ENCODE data around the gene CACNA1C. TPM values are rescaled to one million over a fixed set of nuclear protein-coding genes. Genes with fewer than 3 reads are reported as not detected.

Gene CACNA1C
- total and polyA plus RNA-seq, 2 donors (not counting 1 experiment from before 2014, with no cell fraction given) = 7.6 to 11.4 TPM

DNA sequence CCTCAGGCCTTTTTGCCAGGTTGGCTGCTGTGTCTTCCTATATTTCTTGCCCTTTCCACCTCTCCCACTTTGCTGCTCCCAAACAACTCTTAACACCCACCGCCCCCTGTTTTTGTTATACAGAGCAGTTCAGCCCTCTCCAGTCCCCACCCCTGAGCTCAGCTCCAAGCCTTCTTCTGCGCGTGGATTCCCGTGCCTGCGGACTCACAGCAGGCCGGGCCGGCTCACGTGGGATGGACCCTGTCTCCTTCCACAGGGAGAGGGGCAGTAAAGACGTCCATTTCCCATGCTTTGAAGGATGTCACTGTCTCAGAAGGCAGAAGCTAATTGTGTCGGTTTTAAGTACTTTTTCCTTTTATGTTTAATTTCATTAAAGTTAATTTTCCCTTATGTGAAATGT, 139.4 kb downstream of the CACNA1C start:
- no peak for DNase-seq (ENCODE audit: low read depth in 2 of 2)
- H3K27ac ChIP-seq (ENCODE audit: insufficient read depth, low read length) = no peak overlapping the region
- no peaks in the 10 kb centered on the region for H3K79me2 ChIP-seq (ENCODE audit: control insufficient read depth, insufficient read depth, low read length)
- H3K4me3 ChIP-seq (replicated peaks in 1 of 4; ENCODE audit: control extremely low read depth in 1 of 4, insufficient read depth in 1 of 4, low read depth in 3 of 4, low read length in 4 of 4) = no peak overlapping the region
- peaks cover 1% of the 10 kb centered on the region for H3K36me3 ChIP-seq (ENCODE audit: control insufficient read depth, insufficient read depth, low read length)
- no peak overlapping the region for H3K9ac ChIP-seq (ENCODE audit: insufficient read depth, low read length)
- no peaks in the 10 kb centered on the region for H4K20me1 ChIP-seq (ENCODE audit: control insufficient read depth, extremely low read depth, insufficient read depth, low read length)
- no peak overlapping the region for H2AFZ ChIP-seq (ENCODE audit: low read length)
- H3K4me2 ChIP-seq (ENCODE audit: extremely low read depth, insufficient read depth, low read length) = no peak overlapping the region
- H3K4me1 ChIP-seq (ENCODE audit: control insufficient read depth, extremely low read depth, insufficient read depth, low read length) = no peaks in the 10 kb centered on the region
- TF ChIP-seq, protein P1, sequence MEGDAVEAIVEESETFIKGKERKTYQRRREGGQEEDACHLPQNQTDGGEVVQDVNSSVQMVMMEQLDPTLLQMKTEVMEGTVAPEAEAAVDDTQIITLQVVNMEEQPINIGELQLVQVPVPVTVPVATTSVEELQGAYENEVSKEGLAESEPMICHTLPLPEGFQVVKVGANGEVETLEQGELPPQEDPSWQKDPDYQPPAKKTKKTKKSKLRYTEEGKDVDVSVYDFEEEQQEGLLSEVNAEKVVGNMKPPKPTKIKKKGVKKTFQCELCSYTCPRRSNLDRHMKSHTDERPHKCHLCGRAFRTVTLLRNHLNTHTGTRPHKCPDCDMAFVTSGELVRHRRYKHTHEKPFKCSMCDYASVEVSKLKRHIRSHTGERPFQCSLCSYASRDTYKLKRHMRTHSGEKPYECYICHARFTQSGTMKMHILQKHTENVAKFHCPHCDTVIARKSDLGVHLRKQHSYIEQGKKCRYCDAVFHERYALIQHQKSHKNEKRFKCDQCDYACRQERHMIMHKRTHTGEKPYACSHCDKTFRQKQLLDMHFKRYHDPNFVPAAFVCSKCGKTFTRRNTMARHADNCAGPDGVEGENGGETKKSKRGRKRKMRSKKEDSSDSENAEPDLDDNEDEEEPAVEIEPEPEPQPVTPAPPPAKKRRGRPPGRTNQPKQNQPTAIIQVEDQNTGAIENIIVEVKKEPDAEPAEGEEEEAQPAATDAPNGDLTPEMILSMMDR (conservative IDR thresholded peaks at IDR 0.05 in 1 of 2, IDR thresholded peaks at IDR 0.05 in 1 of 2; ENCODE audit: low read depth in 1 of 2, low read length in 2 of 2) = no peak
- TF ChIP-seq EZH2 (IDR thresholded peaks at IDR 0.05; ENCODE audit: low read length, missing control alignments) = no peak
- no peaks in the 10 kb centered on the region for H3K27me3 ChIP-seq (ENCODE audit: control insufficient read depth, insufficient read depth, low read length)
- H3K9me3 ChIP-seq (ENCODE audit: control insufficient read depth, insufficient read depth, low read depth, low read length) = no peaks in the 10 kb centered on the region

DNA sequence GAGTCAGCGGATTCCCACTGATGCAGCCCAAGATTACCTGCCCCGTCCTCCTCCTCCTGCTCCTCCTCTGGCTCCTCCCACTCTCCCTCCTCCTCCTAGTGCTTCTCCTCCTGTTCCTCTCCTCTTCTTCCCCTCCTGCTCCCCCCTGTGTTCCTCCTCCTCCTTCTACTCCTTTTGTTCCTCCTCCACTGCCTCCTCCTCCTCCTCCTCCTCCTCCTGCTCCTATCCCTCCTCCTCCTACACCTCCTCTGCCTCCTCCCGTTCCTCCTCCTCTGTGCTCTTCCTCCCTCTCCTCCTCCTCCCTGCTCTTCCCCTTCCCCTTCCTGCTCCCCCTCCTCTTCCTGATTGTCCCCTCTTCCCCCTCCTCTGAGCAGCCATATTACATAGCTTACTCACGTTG, 141.3 kb downstream of the CACNA1C start:
- Histone ChIP-seq H3K9me3 (ENCODE audit: control insufficient read depth, insufficient read depth, low read depth, low read length) (no peaks in the 10 kb centered on the region), H3K36me3 (ENCODE audit: control insufficient read depth, insufficient read depth, low read length) (peaks cover 1% of the 10 kb centered on the region), H3K4me1 (ENCODE audit: control insufficient read depth, extremely low read depth, insufficient read depth, low read length) (no peaks in the 10 kb centered on the region), H2AFZ (ENCODE audit: low read length) (no peak overlapping the region), H4K20me1 (ENCODE audit: control insufficient read depth, extremely low read depth, insufficient read depth, low read length) (no peaks in the 10 kb centered on the region), H3K9ac (ENCODE audit: insufficient read depth, low read length) (no peak overlapping the region), H3K27me3 (ENCODE audit: control insufficient read depth, insufficient read depth, low read length) (no peaks in the 10 kb centered on the region), H3K4me3 (replicated peaks in 1 of 4; ENCODE audit: control extremely low read depth in 1 of 4, insufficient read depth in 1 of 4, low read depth in 3 of 4, low read length in 4 of 4) (no peak overlapping the region), H3K27ac (ENCODE audit: insufficient read depth, low read length) (no peak overlapping the region), H3K4me2 (ENCODE audit: extremely low read depth, insufficient read depth, low read length) (no peak overlapping the region), H3K79me2 (ENCODE audit: control insufficient read depth, insufficient read depth, low read length) (no peaks in the 10 kb centered on the region)
- no peak for DNase-seq (ENCODE audit: low read depth in 2 of 2)
- TF ChIP-seq EZH2 (IDR thresholded peaks at IDR 0.05; ENCODE audit: low read length, missing control alignments) = no peak
- TF ChIP-seq, protein P1 (conservative IDR thresholded peaks at IDR 0.05 in 1 of 2, IDR thresholded peaks at IDR 0.05 in 1 of 2; ENCODE audit: low read depth in 1 of 2, low read length in 2 of 2) = no peak

DNA sequence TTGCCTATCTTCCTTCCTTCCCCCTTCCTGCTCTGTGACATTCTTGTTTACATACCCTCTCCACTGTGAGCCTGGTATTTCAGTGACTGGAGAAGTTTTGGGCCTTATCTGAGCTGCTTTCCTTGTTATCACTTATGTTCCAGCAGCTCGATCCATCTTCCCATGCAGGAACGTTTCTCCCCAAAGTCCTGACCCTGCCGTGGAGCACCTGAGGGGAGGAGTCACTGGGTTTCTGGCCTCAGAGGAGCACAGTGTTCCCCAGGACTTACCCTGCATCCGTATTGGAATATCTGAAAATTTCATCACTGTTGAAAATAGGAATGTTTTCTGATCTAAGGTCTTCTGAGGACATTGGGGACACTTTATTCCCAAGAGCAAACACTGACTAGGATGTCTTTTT, 141.8 kb downstream of the CACNA1C start:
- H3K27ac ChIP-seq (ENCODE audit: insufficient read depth, low read length) = no peak overlapping the region
- H4K20me1 ChIP-seq (ENCODE audit: control insufficient read depth, extremely low read depth, insufficient read depth, low read length) = no peaks in the 10 kb centered on the region
- no peak overlapping the region for H3K9ac ChIP-seq (ENCODE audit: insufficient read depth, low read length)
- TF ChIP-seq, protein P1 (conservative IDR thresholded peaks at IDR 0.05 in 1 of 2, IDR thresholded peaks at IDR 0.05 in 1 of 2; ENCODE audit: low read depth in 1 of 2, low read length in 2 of 2) = no peak
- no peak for TF ChIP-seq EZH2 (IDR thresholded peaks at IDR 0.05; ENCODE audit: low read length, missing control alignments)
- no peaks in the 10 kb centered on the region for H3K9me3 ChIP-seq (ENCODE audit: control insufficient read depth, insufficient read depth, low read depth, low read length)
- H3K4me2 ChIP-seq (ENCODE audit: extremely low read depth, insufficient read depth, low read length) = no peak overlapping the region
- no peak overlapping the region for H2AFZ ChIP-seq (ENCODE audit: low read length)
- no peak for DNase-seq (ENCODE audit: low read depth in 2 of 2)
- H3K79me2 ChIP-seq (ENCODE audit: control insufficient read depth, insufficient read depth, low read length) = no peaks in the 10 kb centered on the region
- H3K36me3 ChIP-seq (ENCODE audit: control insufficient read depth, insufficient read depth, low read length) = peaks cover 1% of the 10 kb centered on the region
- no peaks in the 10 kb centered on the region for H3K4me1 ChIP-seq (ENCODE audit: control insufficient read depth, extremely low read depth, insufficient read depth, low read length)
- no peaks in the 10 kb centered on the region for H3K27me3 ChIP-seq (ENCODE audit: control insufficient read depth, insufficient read depth, low read length)
- no peak overlapping the region for H3K4me3 ChIP-seq (replicated peaks in 1 of 4; ENCODE audit: control extremely low read depth in 1 of 4, insufficient read depth in 1 of 4, low read depth in 3 of 4, low read length in 4 of 4)
